ENCODE data around the gene ZNF709. TPM values are rescaled to one million over a fixed set of nuclear protein-coding genes. Genes with fewer than 3 reads are reported as not detected.
A peak's percentile ranks its signal among the peaks of the same experiment; 100 is the strongest.

The ZNF709 gene
- total and polyA plus RNA-seq, 2 of the 13 experiments (the other 11 are each of a cell fraction or from before 2014, with no cell fraction given), result 1.5 to 3.9 TPM

GRCh38 chr19:12440541-12441316 lies 43.9 kb downstream of the ZNF709 start, which contains the start of gene ZNF443 (continued):
- TF ChIP-seq STAG1 (CRISPR knock-in tag; IDR thresholded peaks at IDR 0.05) (0 out of 2 replicates have a peak, but pooled peaks have one; percentile 4), BORCS8-MEF2B (CRISPR knock-in tag; IDR thresholded peaks at IDR 0.05) (peak; percentile 22; the same call in 1 of the 2 replicates), ZNF556 (CRISPR knock-in tag; IDR thresholded peaks at IDR 0.05; ENCODE audit: borderline replicate concordance) (0 out of 2 replicates have a peak, but pooled peaks have one; percentile 13), IRF1 (CRISPR knock-in tag; IDR thresholded peaks at IDR 0.05; ENCODE audit: low read depth) (no peak), FOXA3 (CRISPR knock-in tag; IDR thresholded peaks at IDR 0.05) (0 out of 2 replicates have a peak, but pooled peaks have one; percentile 15), FOSL2 (CRISPR knock-in tag; IDR thresholded peaks at IDR 0.05) (0 out of 2 replicates have a peak, but pooled peaks have one; percentile 20), TARDBP (CRISPR knock-in tag; IDR thresholded peaks at IDR 0.05) (peak; percentile 42; the same call in 1 of the 2 replicates), ZBTB39 (CRISPR knock-in tag; IDR thresholded peaks at IDR 0.05) (no peak), CC2D1A (CRISPR knock-in tag; IDR thresholded peaks at IDR 0.05) (no peak), ZMYM3 (CRISPR knock-in tag; IDR thresholded peaks at IDR 0.05) (no peak), ZNF83 (CRISPR knock-in tag; IDR thresholded peaks at IDR 0.05; ENCODE audit: borderline replicate concordance) (no peak), ZBTB7B (CRISPR knock-in tag; IDR thresholded peaks at IDR 0.05) (peak; percentile 35; the same call in 1 of the 2 replicates), RBM39 (IDR thresholded peaks at IDR 0.05; ENCODE audit: low read depth, low read length, poor library complexity, severe bottlenecking) (peak; percentile 73), TFDP1 (CRISPR knock-in tag; IDR thresholded peaks at IDR 0.05; ENCODE audit: borderline replicate concordance) (peak; percentile 78; the same call in 1 of the 2 replicates), TIGD3 (CRISPR knock-in tag; IDR thresholded peaks at IDR 0.05; ENCODE audit: borderline replicate concordance) (no peak), ZFP91 (CRISPR knock-in tag; IDR thresholded peaks at IDR 0.05; ENCODE audit: borderline replicate concordance) (peak; percentile 8; the same call in 1 of the 2 replicates), ZNF652 (CRISPR knock-in tag; IDR thresholded peaks at IDR 0.05; ENCODE audit: borderline replicate concordance, low read depth) (no peak), ZNF768 (CRISPR knock-in tag; IDR thresholded peaks at IDR 0.05) (peak; percentile 82; the same call in 1 of the 2 replicates), THAP8 (CRISPR knock-in tag; IDR thresholded peaks at IDR 0.05; ENCODE audit: borderline replicate concordance) (0 out of 2 replicates have a peak, but pooled peaks have one; percentile 43), ZSCAN21 (CRISPR knock-in tag; IDR thresholded peaks at IDR 0.05; ENCODE audit: borderline replicate concordance) (no peak), NFE2 (CRISPR knock-in tag; IDR thresholded peaks at IDR 0.05) (no peak)
